Stimulated activated CD4-positive, alpha-beta T cell treated with anti-CD3 and anti-CD28 coated beads, Interleukin-15, amount 100 ng/mL, for 24 hours (primary cell): Measurements from ENCODE around the gene CACNA1G.

Experiments used
- DNase-seq: peaks from one replicate; pipeline ENCODE4 v3.0.0-alpha.2; 2020

The CACNA1G gene

GRCh38 chr17:50560185-50560824 lies at the start of gene CACNA1G:
TSS of gene CACNA1G (plus strand) at chr17:50560715. CDS start at chr17:50561460, 745 bp downstream.
- peak; percentile 94 for DNase-seq

GRCh38 chr17:50511058-50511457 lies 49.5 kb upstream of the CACNA1G start:
- peak; percentile 70 for DNase-seq

GRCh38 chr17:50513495-50513894 lies 47.0 kb upstream of the CACNA1G start:
- DNase-seq = no peak

- no peak for DNase-seq
These were observed 46.1 kb upstream of the CACNA1G start for GRCh38 chr17:50514388-50514787.

GRCh38 chr17:50514936-50515702 lies 45.4 kb upstream of the CACNA1G start:
- no peak for DNase-seq

- DNase-seq = no peak
These were observed 43.5 kb upstream of the CACNA1G start for GRCh38 chr17:50517011-50517410.

- no peak for DNase-seq
These were observed 42.8 kb upstream of the CACNA1G start for GRCh38 chr17:50517504-50518383.

- no peak for DNase-seq
These were observed 42.0 kb upstream of the CACNA1G start for GRCh38 chr17:50518384-50519023.

GRCh38 chr17:50519141-50519834 lies 41.2 kb upstream of the CACNA1G start:
- no peak for DNase-seq

- DNase-seq = no peak
These were observed 40.0 kb upstream of the CACNA1G start for GRCh38 chr17:50520483-50520882.

- DNase-seq = no peak
These were observed 39.0 kb upstream of the CACNA1G start for GRCh38 chr17:50521514-50521913.

GRCh38 chr17:50522766-50523165 lies 37.7 kb upstream of the CACNA1G start:
- no peak for DNase-seq

GRCh38 chr17:50523208-50523607 lies 37.3 kb upstream of the CACNA1G start:
- DNase-seq = no peak

- DNase-seq = no peak
These were observed 35.7 kb upstream of the CACNA1G start for GRCh38 chr17:50524838-50525237.

- no peak for DNase-seq
These were observed 33.3 kb upstream of the CACNA1G start for GRCh38 chr17:50527155-50527762.

GRCh38 chr17:50527949-50528474 lies 32.5 kb upstream of the CACNA1G start:
- no peak for DNase-seq

GRCh38 chr17:50529849-50530248 lies 30.7 kb upstream of the CACNA1G start:
- DNase-seq = no peak

- no peak for DNase-seq
These were observed 29.0 kb upstream of the CACNA1G start for GRCh38 chr17:50531428-50532025.

- no peak for DNase-seq
These were observed 28.0 kb upstream of the CACNA1G start, which contains the start of gene EPN3 for GRCh38 chr17:50532452-50533024. TSS of gene EPN3 (plus strand) at chr17:50532735. CDS start at chr17:50536557, 3,822 bp downstream.

GRCh38 chr17:50533185-50533584 lies 27.3 kb upstream of the CACNA1G start:
- DNase-seq = no peak

- no peak for DNase-seq
These were observed 26.8 kb upstream of the CACNA1G start for GRCh38 chr17:50533720-50534148.
